DMS53 treated with DMSO at 0.1 percent for 48 hours (cell line): ENCODE measurements around the gene PDSS2.
"Not testable (repeated sequence)": the region's sequence is repeated elsewhere in the genome, so short reads cannot be mapped to it uniquely, and the experiment has no call there.

Experiments
- DNase-seq: peaks from one replicate; lab custom pipeline; 2025; ENCODE audit not compliant: unreplicated experiment; lab: John Stamatoyannopoulos, UW

Gene PDSS2

DNA sequence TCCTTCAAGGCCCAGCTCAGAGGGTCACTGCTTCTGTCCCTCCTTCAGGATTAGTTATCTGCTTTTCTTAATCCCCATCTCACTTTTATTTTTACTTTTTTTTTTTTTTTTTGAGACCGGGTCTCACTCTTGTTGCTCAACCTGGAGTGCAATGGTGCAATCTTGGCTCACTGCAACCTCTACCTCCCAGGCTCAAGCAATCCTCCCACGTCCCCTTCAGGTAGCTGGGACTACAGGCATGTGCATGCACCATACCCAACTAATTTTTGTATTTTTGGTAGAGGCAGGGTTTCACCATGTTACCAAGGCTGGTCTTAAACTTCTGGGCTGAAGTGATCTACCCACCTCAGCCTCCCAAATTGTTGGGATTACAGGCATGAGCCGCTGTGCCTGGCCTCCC is 16.5 kb upstream of the PDSS2 start:
- not testable (repeated sequence) for DNase-seq

- DNase-seq, result not testable (repeated sequence)
Measured at GRCh38 chr6:107475360-107475759, 16.0 kb upstream of the PDSS2 start.

GRCh38 chr6:107473660-107474059 is 14.3 kb upstream of the PDSS2 start:
- no peak for DNase-seq

GRCh38 chr6:107470364-107470763 is 11.0 kb upstream of the PDSS2 start:
- no peak for DNase-seq

- DNase-seq, result no peak
Measured at GRCh38 chr6:107466062-107466461, 6.7 kb upstream of the PDSS2 start.

DNA sequence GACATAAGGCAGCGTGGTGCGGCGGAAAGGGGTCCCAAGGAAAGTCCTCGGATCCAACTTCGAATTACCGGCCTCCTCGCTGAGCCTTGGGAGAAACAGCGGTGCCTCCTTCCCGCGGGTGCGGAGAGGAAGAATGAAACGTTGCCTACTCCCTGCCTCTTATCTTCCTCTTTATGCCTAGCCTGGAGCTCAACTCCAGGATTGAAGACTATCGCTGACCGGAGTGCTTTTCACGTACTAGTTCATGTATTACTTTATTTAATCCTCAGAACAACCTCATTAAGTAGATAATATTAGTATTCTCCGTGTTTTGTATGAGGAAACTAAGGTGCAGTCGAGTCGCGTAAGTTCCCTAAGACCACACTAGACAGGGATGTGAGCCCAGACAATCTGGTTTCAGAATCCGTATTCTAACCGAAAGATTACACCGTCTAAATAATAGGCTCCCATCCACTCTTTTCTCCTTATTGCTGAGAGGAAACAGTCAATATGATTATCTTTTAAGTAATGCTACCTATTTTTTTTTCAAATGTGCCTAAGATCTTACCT is 793 bp upstream of the PDSS2 start:
- DNase-seq, result peak; percentile 48

GRCh38 chr6:107458672-107459282 is 587 bp downstream of the PDSS2 start:
- no peak for DNase-seq

GRCh38 chr6:107448776-107449175 is 10.6 kb downstream of the PDSS2 start:
- DNase-seq, result no peak

DNA sequence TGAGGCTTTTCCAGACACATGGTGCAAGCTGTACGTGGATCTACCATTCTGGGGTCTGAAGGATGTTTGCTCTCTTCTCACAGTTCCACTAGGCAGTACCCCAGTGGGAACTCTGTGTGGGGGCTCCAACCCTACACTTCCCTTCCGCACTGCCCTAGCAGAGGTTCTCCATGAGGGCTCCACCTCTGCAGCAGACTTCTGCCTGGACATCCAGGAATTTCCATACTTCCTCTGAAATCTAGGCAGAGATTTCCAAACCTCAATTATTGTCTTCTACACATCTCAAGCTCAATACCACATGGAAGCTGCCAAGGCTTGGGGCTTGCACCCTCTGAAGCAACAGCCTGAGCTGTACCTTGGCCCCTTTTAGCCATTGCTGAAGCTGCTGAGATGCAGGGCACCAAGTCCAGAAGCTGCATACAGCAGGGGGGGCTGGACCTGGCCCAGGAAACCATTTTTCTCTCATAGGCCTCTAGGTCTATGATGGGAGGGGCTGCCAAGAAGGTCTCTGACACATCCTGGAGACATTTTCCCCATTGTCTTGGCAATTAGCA is 11.6 kb downstream of the PDSS2 start:
- no peak for DNase-seq

- DNase-seq, result no peak
Measured at GRCh38 chr6:107444277-107444676, 15.1 kb downstream of the PDSS2 start.

DNA sequence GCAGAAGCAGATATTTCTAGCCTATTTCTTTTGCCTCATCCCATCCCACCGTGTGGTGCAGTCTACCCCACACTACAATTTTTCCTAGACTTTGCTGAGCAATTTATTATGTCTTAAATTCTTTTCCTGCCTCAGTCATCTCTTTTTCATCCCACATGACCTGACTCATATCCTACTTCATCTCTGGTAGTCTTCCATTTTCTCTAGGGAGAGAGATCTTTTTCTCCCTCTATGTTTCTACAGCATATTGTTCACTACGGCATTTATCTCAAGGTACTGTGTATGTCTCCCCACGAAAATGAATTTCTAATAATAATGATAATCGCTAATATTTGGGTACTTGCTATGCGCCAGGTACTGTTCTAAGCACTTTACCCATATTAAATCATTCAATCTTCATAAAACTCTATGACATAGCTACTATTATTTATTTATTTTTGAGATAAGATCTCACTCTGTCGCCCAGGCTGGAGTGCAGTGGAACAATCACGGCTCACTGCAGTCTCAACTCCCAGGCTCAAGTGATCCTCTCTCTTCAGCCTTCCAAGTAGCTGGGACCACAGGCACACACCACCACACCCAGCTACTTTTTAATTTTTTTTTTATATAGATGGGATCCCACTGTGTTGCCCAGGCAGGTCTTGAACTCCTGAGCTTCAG is 15.6 kb downstream of the PDSS2 start:
- DNase-seq, result no peak

DNA sequence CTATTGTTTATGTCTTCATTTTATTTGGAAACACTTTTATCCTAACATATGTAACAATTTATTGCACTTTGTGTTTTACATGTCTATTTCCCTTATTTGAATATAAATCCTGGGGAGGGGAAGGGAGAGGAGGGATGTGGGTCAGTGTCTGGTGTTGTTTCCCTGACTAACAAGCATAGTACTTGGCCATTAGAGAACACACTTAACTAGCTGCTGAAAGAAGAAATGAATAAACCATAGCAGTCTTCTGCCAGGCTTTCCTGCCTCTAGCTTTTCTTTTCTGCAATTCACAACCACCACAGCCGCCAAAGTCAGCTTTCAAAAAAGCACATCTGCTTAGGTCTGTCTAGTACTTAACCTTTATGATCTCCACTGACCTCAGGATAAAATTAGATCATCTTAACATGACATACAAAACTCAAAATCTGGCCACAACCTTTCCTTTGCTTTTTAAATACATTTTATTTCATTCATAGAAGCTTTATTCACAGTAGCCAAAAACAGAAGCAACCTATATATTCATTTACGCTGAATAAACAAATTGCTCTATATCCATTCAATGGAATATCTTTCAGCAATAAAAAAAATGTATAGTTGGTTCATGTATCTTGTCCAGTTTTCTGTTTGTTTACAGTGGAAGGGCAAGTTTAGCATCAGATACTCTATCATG is 16.3 kb downstream of the PDSS2 start:
- DNase-seq, result no peak

- DNase-seq, result no peak
Measured at GRCh38 chr6:107441682-107442081, 17.7 kb downstream of the PDSS2 start.

DNA sequence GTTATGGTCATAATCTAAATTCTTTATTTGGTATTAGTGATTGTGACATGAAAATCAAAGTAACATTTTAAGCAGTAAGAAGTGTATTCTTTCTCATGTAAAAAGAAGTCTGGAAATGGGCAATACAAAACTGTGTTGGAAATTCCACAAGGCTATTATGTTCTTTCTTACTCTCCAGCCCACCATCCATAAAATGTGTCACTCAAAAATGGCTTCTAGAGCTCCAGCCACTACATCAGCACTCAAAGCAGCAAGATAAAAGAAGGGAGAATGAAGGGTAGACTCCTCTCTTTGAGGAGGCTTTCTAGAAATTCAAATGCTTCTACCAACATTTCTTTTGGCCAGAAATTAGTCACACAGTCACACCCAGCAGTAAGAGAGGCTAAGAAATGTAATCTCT is 18.4 kb downstream of the PDSS2 start:
- no peak for DNase-seq

DNA sequence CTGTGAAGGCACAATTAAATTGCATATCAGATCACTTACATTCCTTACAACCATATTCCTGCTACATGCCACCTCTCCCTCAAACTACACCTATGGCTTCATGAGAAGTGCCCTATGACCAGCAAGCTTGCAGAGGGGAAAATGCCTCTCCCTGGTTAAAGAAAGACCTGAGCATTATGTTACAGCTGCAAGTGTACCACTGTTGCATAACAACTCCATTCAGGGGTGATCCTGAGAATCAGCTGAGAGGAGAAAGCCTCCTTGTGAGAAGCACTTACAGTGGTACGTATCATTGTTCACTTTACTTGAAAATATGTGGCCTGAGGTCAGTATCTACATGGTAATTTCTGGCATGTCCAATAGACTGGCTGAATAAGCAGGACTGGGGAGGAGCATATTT is 20.0 kb downstream of the PDSS2 start:
- DNase-seq, result no peak

DNA sequence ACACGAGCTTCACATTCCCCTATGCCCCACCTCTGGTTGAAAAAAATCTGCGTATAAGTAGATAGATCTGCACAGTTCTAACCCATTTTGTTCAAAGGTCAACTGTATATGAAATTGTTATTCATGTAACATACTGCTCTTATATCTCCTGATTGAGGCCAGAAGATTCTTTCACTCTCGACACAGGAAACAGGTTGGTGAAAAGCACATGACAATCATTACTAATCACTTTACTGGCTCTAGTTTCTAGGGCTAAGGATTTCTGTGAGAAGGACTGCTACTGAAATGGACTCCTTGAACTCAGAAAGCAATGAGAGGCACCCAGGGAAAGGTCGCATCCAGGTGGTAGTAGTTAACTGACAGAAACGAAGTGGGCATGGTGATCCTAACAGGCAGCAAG is 21.7 kb downstream of the PDSS2 start:
- DNase-seq, result no peak

- no peak for DNase-seq
Measured at GRCh38 chr6:107436881-107437280, 22.5 kb downstream of the PDSS2 start.

GRCh38 chr6:107435798-107436197 is 23.6 kb downstream of the PDSS2 start:
- no peak for DNase-seq

- no peak for DNase-seq
Measured at GRCh38 chr6:107434812-107435211, 24.6 kb downstream of the PDSS2 start.

- not testable (repeated sequence) for DNase-seq
Measured at GRCh38 chr6:107425951-107426350, 33.4 kb downstream of the PDSS2 start.

GRCh38 chr6:107423474-107423990 is 35.8 kb downstream of the PDSS2 start:
- DNase-seq, result no peak
